Caco-2 (cell line): ENCODE data around the gene PARM1. TPM values are rescaled to one million over a fixed set of nuclear protein-coding genes. Genes with fewer than 3 reads are reported as not detected.

ENCODE experiments used
- BruUV-seq: library from RNA; stranded (reverse); fragments of 400-500 nt; replicated peaks from 2 replicates; lab custom pipeline; 2021; lab: Mats Ljungman, UMichigan
- CTCF ChIA-PET: fragments of 300-600 bp; sonication (Branson Sonifier 250); formaldehyde crosslinking; loops from one replicate; lab custom pipeline; 2022; ENCODE audit warnings: antibody characterized with exemption; lab: Charles Lee
- POLR2A ChIA-PET: fragments of 300-600 bp; sonication (Branson Sonifier 250); formaldehyde crosslinking; loops from one replicate; lab custom pipeline; 2022; ENCODE audit warnings: antibody characterized with exemption; lab: Charles Lee
- DNase-seq, 2 experiments: peaks; one replicate each; pipeline versions ENCODE4 v3.0.0 to v3.0.0-alpha.2; 2020 to 2022
- H3K27me3 ChIP-seq: replicated peaks from 2 replicates; pipeline ENCODE4 v1.6.0; 2011; ENCODE audit warnings: low read length; ENCODE audit not compliant: control insufficient read depth, insufficient read depth
- H3K36me3 ChIP-seq: 2 replicates; pipeline ENCODE4 v1.5.1; 2011; ENCODE audit warnings: low read length; ENCODE audit not compliant: control insufficient read depth, insufficient read depth
- H3K4me1 ChIP-seq: fragments of 250-450 bp; sonication (Bioruptor Pico); 2 replicates; pipeline ENCODE4 v1.5.1; 2020; ENCODE audit warnings: mild to moderate bottlenecking
- H3K4me3 ChIP-seq: 2 replicates; pipeline ENCODE4 v1.5.1; 2011; ENCODE audit warnings: low read depth, mild to moderate bottlenecking, control low read depth, low read length
- H3K9me3 ChIP-seq: fragments of 250-450 bp; sonication (Bioruptor Pico); 2 replicates; pipeline ENCODE4 v1.5.1; 2020; ENCODE audit warnings: mild to moderate bottlenecking, moderate library complexity
- H3K27ac Mint-ChIP-seq: one replicate; pipeline ENCODE4 v1.8.0; 2022; ENCODE audit warnings: mixed read lengths; ENCODE audit not compliant: unreplicated experiment
- H3K27me3 Mint-ChIP-seq: one replicate; pipeline ENCODE4 v1.8.0; 2022; ENCODE audit warnings: mixed read lengths; ENCODE audit not compliant: insufficient read depth, unreplicated experiment
- H3K36me3 Mint-ChIP-seq: one replicate; pipeline ENCODE4 v1.8.0; 2022; ENCODE audit warnings: mild to moderate bottlenecking, mixed read lengths; ENCODE audit not compliant: insufficient read depth, unreplicated experiment
- H3K4me1 Mint-ChIP-seq: one replicate; pipeline ENCODE4 v1.8.0; 2022; ENCODE audit warnings: low read depth, mixed read lengths; ENCODE audit not compliant: unreplicated experiment
- H3K4me3 Mint-ChIP-seq: one replicate; pipeline ENCODE4 v1.8.0; 2022; ENCODE audit warnings: mild to moderate bottlenecking, moderate library complexity, mixed read lengths; ENCODE audit not compliant: unreplicated experiment
- H3K9me3 Mint-ChIP-seq: one replicate; pipeline ENCODE4 v1.8.0; 2022; ENCODE audit warnings: mixed read lengths; ENCODE audit not compliant: unreplicated experiment
- CTCF ChIP-seq, 2 experiments: fragments of 200-600 bp in 1 of 2; IDR thresholded peaks; 1 replicate in 1 of 2; 2 replicates in 1 of 2; pipeline versions ENCODE4 v1.5.1 to v1.8.0; 2011 to 2022; ENCODE audit warnings: antibody characterized with exemption in 1 of 2, control low read depth in 1 of 2, inconsistent platforms in 1 of 2, low read depth in 1 of 2, low read length in 1 of 2, mild to moderate bottlenecking in 1 of 2, moderate library complexity in 1 of 2; ENCODE audit not compliant: insufficient read depth in 1 of 2, severe bottlenecking in 1 of 2, unreplicated experiment in 1 of 2
- intact Hi-C: fragments of 100-400 bp; cut with micrococcal nuclease; formaldehyde crosslinking; loops from one replicate; pipeline ENCODE4 v1.10.0; 2022; ENCODE audit not compliant: unreplicated experiment
- total RNA-seq: library from RNA; stranded (reverse); gene quantifications from 2 replicates; pipeline ENCODE4 v1.2.3, GENCODE V29; 2022

PARM1 gene
- total RNA-seq, 1 experiment from 2014 or later, result 1.7 TPM

GRCh38 chr4:74930162-74930561 lies 2.8 kb upstream of the PARM1 start:
- H3K27me3 ChIP-seq, result peaks cover 2% of the 10 kb centered on the region
- no peaks in the 10 kb centered on the region for H3K9me3 ChIP-seq
- H3K4me3 Mint-ChIP-seq, result no peak overlapping the region
- no TSS peak for BruUV-seq
- CTCF ChIA-PET, result no interaction called here
- H3K4me3 ChIP-seq, result no peak overlapping the region
- H3K36me3 ChIP-seq, result no peaks in the 10 kb centered on the region
- no peak for DNase-seq
- intact Hi-C loops, result loop anchor here (5.0 kb wide), 2 partner anchors 187 to 562 kb away; no protein-coding TSS in a partner anchor
- POLR2A ChIA-PET, result no interaction called here
- TF ChIP-seq CTCF (IDR thresholded peaks at IDR 0.05; ENCODE audit: insufficient read depth in 1 of 2, low read depth in 1 of 2, low read length in 1 of 2, severe bottlenecking in 1 of 2, unreplicated experiment in 1 of 2), result no peak
- H3K36me3 Mint-ChIP-seq, result no peaks in the 10 kb centered on the region
- no peak overlapping the region for H3K27ac Mint-ChIP-seq
- peaks cover 14% of the 10 kb centered on the region for H3K4me1 Mint-ChIP-seq
- H3K27me3 Mint-ChIP-seq, result peaks cover 3% of the 10 kb centered on the region
- peaks cover 5% of the 10 kb centered on the region; the same call in 1 of the 2 replicates for H3K4me1 ChIP-seq
- H3K9me3 Mint-ChIP-seq, result no peaks in the 10 kb centered on the region

GRCh38 chr4:74931376-74931775 lies 1.5 kb upstream of the PARM1 start:
- no peak overlapping the region for H3K4me3 Mint-ChIP-seq
- no peaks in the 10 kb centered on the region for H3K9me3 Mint-ChIP-seq
- no peak for TF ChIP-seq CTCF (IDR thresholded peaks at IDR 0.05; ENCODE audit: insufficient read depth in 1 of 2, low read depth in 1 of 2, low read length in 1 of 2, severe bottlenecking in 1 of 2, unreplicated experiment in 1 of 2)
- H3K4me3 ChIP-seq, result no peak overlapping the region
- ChIA-PET CTCF (no interaction called here), POLR2A (no interaction called here)
- no peak overlapping the region for H3K27ac Mint-ChIP-seq
- intact Hi-C loops, result loop anchor here (5.0 kb wide), 2 partner anchors 186 to 561 kb away; no protein-coding TSS in a partner anchor
- H3K4me1 ChIP-seq, result peaks cover 5% of the 10 kb centered on the region; the same call in 1 of the 2 replicates
- peaks cover 14% of the 10 kb centered on the region for H3K4me1 Mint-ChIP-seq
- peaks cover 2% of the 10 kb centered on the region for H3K27me3 ChIP-seq
- peaks cover 4% of the 10 kb centered on the region for H3K36me3 Mint-ChIP-seq
- no peaks in the 10 kb centered on the region for H3K9me3 ChIP-seq
- peaks cover 3% of the 10 kb centered on the region for H3K27me3 Mint-ChIP-seq
- BruUV-seq, result no TSS peak
- H3K36me3 ChIP-seq, result no peaks in the 10 kb centered on the region
- DNase-seq, result no peak

DNA sequence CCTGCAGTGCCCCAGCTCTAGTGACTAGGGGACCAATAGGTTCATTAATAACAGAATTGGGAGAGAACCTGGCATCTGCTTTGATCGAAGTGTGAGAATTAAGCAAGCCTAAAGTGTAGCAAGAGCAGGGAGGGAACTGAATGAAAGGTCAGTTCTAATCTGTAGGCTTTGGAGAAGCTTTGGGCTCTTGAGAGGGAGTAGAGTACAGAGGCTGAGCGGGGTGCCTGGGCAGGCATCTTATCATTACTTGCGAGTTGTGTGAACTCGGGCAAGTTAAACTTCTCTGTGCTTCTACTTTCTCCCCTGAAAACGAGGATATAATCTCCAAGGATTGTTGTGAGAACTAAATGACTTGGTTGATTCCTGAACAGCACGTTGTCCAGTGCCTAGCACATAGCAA lies 906 bp upstream of the PARM1 start:
- H3K9me3 Mint-ChIP-seq, result no peaks in the 10 kb centered on the region
- POLR2A ChIA-PET, result no interaction called here
- H3K36me3 Mint-ChIP-seq, result peaks cover 6% of the 10 kb centered on the region
- no TSS peak for BruUV-seq
- Histone ChIP-seq H3K27me3 (peaks cover 2% of the 10 kb centered on the region), H3K4me3 (no peak overlapping the region), H3K4me1 (peaks cover 5% of the 10 kb centered on the region; the same call in 1 of the 2 replicates), H3K9me3 (no peaks in the 10 kb centered on the region), H3K36me3 (no peaks in the 10 kb centered on the region)
- intact Hi-C loops, result loop anchor here (1.0 to 5.0 kb wide), 6 partner anchors 16 to 560 kb away; no protein-coding TSS in a partner anchor
- no peak for DNase-seq
- H3K4me3 Mint-ChIP-seq, result no peak overlapping the region
- TF ChIP-seq CTCF (IDR thresholded peaks at IDR 0.05; ENCODE audit: insufficient read depth in 1 of 2, low read depth in 1 of 2, low read length in 1 of 2, severe bottlenecking in 1 of 2, unreplicated experiment in 1 of 2), result no peak
- no peak overlapping the region for H3K27ac Mint-ChIP-seq
- CTCF ChIA-PET, result interaction anchor here (1.6 kb wide), 1 partner anchor 38 kb away, joined by 4 read pairs; no protein-coding TSS in a partner anchor
- peaks cover 14% of the 10 kb centered on the region for H3K4me1 Mint-ChIP-seq
- peaks cover 3% of the 10 kb centered on the region for H3K27me3 Mint-ChIP-seq
